HEK293 (cell line): Measurements from ENCODE around the gene OLFM3.

Experiments used
- CTCF ChIP-seq: fragments of 450-650 bp; formaldehyde crosslinking; IDR thresholded peaks from 2 replicates; pipeline ENCODE4 v1.5.1; 2016; ENCODE audit warnings: missing biosample characterization, missing genetic modification characterization
- PRDM6 ChIP-seq: fragments of 450-650 bp; formaldehyde crosslinking; IDR thresholded peaks from 2 replicates; pipeline ENCODE4 v1.5.1; 2017; ENCODE audit warnings: missing biosample characterization, missing genetic modification characterization
- ZNF549 ChIP-seq: fragments of 450-650 bp; IDR thresholded peaks from 2 replicates; pipeline ENCODE4 v1.5.1; 2018; ENCODE audit warnings: missing biosample characterization, missing genetic modification characterization, mild to moderate bottlenecking, inconsistent platforms, moderate library complexity
- ZNF670 ChIP-seq: fragments of 450-650 bp; formaldehyde crosslinking; IDR thresholded peaks from 2 replicates; pipeline ENCODE4 v1.5.1; 2016; ENCODE audit warnings: missing biosample characterization, missing genetic modification characterization, low read depth

- TF ChIP-seq CTCF (tag by site-specific recombination) (no peak), ZNF549 (tag by site-specific recombination) (no peak), PRDM6 (no peak), ZNF670 (tag by site-specific recombination) (no peak)
Observed at GRCh38 chr1:101953623-101954022, 43.1 kb downstream of the OLFM3 start.
